DMS79 treated with DMSO at 0.1 percent for 48 hours (cell line): ENCODE data around the gene MRPL54.

Source experiments
- DNase-seq: peaks from one replicate; lab custom pipeline; 2025; lab: John Stamatoyannopoulos, UW

MRPL54 gene

DNA sequence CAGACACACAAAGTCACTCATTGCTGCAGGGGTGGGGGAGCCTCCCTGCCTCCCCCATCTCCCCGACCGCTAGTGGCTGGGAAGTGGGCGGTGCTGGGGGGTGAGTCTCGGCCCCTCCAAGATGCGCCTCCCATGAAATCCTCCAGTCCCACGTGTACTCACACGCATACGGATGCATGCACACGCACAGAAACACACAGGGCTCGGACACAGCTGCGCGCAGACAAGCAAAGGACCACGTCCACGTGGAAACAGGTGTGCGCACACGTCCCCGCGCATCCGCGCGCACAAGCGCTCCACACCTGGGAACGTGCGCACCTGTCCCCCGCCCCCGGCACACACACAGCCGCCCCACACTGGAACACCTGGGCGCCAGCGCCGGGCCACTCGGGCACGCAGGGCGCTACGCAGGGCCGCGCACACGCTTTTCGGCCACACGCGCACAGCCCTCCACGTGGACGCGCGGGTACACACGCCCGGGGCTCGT lies 23.0 kb downstream of the MRPL54 start:
- DNase-seq, result no peak

DNA sequence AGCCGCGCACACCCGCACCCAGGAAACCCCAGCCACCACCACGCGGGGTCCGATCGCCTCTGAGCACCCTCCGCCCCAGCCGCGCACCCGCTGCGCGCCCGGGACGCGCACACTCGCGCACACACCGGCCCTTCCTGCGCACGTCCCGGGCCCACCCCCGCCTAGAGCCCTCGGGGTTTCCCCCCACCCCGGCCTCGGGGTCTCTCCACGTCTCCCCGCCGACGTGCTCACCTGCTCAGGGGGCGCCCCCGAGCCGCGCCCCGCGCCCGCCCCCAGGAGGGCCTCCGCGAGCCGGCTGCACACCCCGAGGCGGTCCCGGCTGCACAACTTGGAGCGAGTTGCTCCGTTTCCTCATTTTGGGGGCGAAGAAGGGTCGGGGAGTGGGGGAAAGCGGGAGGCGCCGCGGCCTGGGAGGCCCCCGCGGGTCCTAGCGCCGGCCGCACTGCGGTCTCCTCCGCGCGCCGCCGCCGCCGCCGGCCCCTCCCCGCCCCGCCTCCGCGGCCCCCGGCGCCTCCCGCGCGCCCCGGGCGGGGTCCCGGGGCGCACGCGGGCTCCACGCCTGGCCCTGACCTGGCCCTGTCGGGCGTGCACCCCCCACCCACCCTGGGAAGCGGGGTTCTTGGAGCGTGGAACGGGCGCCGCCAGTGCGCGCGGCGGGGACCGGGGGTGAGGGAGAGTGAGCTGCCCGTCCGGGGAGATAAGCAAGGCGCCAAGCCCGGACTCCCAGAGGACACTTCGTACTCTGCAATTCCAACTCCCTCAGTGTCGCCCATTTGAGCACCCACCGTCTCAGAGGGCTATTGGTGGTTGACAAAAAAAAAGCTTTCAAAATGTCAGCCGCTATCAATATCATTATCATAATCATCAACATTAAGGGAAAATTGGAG lies 23.7 kb downstream of the MRPL54 start, which contains the start of gene MATK:
Gene MATK (minus strand): TSS at position 444 of the 887 bp plus-strand sequence. CDS start 1,246 bp downstream, outside the sequence.
- no peak for DNase-seq

DNA sequence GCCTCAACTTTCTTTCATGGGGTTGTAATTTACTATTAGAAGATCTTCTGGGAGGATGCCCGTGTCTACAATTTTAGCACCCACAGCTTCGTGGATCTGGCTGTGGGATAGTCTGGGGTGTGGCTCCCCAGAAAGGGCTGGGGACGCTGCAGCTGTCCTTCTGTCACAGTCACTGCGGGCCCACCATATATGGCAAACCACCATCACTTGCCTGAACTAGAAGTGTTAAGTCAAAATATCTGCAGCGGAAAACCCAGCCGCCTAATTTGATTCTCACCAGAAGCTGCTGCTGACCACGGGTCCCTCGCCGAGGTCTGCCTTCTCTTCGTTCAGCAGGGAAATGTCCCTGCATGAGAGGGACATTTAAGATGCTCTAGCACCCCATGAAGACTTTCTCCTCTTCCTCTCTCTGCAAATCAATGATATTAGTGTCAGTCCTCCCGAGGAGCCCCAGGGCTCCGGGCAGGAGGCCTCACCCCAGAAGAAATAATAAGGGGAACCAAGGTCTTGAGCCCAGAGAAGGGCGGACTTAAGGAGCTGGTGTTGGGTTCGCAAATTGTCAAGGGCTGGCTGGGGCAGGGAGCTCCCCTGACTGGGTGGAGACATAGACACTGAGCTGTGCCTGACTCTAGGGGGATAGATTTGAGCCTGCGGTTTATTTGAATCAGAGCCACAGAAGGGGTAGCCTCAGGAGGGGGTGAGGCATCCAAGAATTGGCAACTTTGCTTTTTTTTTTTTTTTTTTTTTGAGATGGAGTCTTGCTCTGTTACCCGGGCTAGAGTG lies 26.7 kb downstream of the MRPL54 start:
- DNase-seq, result no peak

DNA sequence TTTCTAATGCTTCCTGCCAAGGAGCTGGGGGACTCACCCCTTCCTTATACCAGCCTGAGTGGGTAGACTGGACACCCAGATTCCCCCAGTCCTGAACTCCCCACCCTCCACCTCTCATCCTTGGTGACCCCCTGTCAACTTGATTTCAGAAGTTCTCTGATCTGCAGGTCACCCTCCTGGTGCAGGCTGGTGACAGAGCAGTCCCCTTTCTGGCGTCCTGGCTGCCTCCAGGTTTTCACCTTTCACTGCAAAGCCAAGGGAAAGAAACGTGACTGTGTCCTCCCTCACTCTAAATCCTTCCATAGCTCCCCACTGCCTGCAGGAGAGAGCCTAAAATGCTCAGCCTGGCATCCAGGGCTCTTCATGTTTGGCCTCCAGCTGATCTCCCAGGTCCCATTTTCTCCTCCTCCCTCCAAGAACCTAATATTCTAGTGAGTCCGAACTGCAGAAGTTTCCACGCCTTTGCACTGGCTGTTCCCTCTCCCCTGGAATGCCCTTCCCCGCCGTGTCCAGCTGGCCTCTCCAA lies 27.8 kb downstream of the MRPL54 start:
- DNase-seq, result no peak

DNA sequence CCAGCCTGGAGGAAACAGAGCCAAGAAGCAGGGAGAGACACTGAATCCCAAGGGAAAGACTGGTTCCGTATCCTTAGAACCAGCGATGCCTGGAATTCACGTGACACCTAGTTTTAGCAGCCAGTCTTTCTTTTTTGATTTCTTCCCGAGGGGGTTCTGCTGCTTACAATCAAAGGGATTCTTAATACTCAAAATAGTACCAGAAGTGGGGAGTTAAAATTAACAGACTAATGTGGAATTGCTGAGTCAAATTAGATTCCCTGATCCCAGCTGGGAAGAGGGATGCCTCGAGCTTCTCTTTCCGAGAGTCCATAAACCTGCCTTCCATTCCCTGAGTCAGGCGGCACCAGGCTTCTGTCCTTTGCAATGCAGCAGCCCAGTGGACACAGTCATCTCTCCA lies 28.5 kb downstream of the MRPL54 start:
- no peak for DNase-seq

DNA sequence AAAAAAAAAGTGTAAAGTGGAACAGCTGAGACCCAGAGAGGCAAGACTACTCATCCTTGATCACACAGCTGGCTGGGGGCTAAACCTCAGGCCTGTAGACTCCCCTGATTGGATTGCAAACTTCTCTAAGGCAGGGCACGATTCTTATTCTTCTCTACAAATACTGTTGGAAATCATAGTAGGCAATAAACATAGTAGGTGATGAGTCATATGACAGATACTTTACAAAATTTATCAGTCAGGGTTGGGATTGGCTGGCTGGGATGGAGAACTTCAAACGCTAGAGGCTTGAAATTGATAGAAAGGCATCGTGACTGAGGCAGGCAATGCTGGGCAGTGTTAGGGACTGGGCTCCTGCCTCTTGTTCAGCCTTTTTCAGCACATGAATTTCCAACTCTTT lies 29.6 kb downstream of the MRPL54 start:
- DNase-seq, result no peak

DNA sequence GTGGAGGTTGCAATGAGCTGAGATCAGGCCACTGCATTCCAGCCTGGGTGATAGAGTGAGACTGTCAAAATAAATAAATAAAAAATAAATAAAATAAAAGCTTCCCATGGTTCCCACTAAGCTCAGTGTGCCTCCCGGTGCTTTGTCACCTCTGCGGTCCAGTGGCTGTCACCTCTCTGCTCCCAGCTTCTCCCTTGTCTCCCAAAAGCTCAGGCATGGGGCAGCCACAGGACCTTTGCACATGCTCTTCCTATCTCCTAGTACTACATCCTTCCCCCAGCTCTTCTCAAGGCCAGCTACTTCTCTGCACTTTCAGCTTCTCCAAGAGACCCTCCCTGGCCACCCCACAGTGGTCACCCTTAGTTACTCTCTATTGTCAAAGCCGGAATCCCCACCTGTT lies 31.3 kb downstream of the MRPL54 start:
- no peak for DNase-seq

DNA sequence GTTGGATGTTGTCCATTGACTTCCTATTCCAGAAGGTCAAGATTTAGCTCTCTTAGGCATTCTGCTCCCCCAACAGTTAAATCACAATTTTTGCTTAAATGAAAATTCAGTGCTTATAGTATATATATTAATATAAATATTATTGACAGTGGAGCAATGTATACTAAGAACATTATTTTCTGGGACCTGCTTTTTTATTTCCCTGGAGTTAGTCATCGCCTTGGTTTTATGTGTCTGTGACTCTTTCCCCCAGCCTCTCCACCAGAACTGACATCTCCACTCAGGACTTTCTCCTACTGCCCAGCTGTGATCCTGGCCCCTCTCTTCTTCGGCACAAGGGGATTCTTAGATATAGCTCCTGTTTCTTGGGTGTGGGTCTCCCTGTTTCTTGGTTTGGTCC lies 33.9 kb downstream of the MRPL54 start:
- no peak for DNase-seq

DNA sequence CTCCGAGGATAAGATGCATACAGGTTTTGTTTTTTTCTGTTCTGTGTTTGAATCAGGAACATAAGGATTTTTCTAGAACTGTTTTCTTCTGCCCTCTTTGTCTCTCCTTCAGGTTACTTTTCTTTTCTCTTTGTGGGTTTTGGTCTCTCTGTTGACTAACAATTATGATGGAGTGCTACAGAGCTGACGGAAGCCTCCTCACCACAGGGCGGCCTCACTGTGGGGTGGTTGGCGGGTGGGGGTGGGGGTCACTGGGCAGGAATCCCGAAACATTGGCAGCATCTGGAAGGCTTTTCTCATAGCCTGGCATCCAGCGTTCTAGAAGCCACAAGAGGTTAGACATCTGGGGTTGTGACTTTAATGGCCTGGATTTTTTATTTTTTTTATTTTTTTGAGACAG lies 35.7 kb downstream of the MRPL54 start:
- DNase-seq, result no peak

DNA sequence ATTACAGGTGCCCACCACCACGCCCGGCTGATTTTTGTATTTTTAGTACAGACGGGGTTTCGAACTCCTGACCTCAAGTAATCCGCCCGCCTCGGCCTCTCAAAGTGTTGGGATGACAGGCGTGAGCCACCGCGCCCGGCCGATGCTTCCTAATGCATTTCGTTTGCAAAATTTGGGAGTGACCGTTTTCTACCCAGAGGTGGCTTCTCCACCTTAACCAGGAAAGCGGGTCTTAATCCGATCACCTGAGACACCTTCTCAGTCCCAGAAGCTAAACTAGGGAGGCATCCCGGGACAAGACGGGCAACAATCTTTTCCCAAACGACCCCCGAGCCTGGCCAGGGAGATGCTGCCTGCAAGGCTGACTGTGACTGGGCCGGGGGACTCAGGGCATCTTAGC lies 38.5 kb downstream of the MRPL54 start:
- no peak for DNase-seq

DNA sequence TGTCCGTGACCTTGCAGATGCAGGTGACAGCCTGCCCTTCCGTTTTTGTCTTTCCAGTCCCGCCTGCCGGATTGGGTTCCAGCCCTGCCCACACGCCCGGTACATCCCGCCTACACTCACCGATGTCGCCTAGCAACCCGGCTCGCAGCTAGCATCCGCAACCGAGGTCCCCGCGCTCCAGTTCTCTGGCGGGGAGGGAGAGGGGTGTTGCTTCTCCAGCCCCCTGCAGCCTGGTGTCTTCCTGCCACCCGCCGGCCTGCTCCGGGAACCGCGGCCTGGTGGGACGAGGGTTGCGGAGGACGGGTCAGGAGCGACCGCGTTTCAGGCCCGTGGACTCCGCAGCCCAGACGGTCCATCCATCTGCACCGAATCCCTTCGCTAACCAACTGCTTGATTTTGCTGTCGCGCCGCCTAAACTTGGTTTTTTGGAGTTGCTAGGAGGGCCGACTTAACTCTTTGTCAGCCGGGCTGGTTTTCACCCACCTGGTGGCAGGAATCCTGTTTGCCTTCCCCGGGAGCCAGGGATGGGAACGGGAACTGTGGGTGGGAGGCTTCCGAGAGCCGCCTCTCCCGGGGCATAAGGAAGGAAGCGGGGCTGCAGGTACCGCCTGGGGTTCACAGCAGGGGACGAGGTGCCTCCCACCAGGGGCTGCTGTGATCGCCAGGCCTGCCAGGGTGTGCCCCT lies 39.1 kb downstream of the MRPL54 start:
- DNase-seq, result peak; percentile 73

DNA sequence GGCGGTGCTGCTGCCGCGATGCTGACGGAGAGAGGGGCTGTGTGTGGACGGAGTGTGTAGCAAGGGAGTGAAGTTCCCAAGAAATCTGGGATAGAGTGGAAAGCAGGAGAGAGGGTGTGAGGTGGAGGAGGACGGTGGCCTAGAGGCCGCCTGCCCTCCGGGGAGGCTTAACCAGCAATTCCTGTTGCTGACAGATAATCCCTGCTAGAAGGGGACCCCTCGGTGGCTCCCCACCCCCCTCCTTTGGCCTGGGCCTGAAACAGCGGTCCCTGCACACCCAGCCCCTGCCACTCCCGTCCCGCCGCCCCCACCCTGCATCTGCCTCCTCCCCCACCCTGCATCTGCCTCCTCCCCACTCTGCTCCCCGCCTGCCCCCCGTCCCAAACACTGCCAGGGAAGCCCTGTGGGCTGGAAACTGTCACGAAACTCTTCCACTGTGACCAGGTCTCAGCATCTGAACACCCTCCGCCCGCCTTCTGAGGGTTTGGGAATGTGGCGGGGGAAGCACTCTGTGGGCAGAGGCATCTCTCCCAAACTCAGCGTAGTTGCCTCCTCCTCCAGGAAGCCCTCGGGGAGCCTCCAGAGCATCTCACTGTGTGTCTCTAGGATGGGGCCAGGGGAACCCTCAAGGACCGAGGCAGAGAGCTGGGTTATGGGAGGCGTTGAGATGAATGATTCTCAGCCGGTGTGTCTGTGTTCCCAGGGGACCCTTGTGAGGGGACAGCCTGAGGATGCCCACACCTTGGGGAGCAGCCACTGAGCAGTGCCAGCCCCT lies 40.8 kb downstream of the MRPL54 start:
- DNase-seq, result no peak

DNA sequence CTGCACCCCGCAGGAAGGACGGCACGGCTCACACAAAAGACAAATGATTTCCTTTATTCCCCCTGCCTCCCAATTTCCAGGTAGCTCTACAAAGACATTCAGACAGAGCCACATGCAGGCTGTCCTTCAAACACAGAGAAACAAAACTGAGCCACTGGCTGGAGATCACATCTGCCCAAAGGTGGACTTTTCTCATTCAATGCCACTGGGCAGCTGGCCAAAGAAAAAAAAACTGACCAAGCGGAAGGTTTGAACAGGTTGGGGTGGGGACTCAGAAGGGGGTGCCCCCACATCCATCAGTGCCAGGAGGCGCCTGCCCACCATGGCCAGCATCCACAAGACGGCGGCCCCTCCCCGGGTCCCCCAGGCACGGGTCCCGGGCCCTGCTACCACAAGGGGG lies 41.5 kb downstream of the MRPL54 start:
- no peak for DNase-seq

DNA sequence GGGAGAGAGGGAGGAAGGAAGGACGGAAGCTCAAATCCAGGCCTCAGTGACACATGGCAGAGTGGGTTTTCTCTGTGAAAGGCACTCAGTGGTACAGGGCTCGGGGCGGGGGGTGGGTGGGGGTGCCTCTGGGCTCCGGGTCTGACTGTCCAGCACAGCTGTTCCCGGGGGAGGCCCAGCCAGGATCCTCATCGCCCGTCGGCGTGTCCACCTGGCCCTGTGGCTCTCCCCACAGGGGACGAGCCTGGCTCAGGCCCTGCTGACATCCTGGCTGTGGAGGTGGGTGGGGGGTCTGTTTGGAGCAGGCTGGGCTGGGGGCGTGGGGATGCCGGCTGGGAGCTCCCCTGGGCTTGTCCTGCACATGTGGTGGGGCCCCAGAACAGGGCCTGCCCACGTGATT lies 41.9 kb downstream of the MRPL54 start:
- no peak for DNase-seq

DNA sequence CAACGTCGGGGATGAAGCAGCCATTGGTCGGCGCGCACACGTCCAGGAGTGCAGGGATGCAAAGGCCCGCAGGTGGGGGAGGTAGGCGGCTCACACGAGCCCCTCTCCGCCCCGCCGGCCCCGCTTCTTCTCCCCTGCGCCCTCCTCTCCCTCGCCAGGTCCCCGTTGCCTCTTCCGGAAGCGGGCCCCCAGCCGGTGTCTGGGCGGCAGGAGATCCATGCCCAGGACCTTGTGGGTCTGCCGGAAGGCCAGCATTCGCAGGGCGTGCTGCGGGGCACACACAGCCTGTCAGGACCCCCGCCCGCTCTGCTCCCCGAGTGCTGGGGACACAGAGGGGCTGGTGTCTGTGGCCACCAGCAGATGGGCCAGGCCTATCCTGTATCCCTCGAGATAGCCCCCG lies 43.4 kb downstream of the MRPL54 start:
- DNase-seq, result no peak

DNA sequence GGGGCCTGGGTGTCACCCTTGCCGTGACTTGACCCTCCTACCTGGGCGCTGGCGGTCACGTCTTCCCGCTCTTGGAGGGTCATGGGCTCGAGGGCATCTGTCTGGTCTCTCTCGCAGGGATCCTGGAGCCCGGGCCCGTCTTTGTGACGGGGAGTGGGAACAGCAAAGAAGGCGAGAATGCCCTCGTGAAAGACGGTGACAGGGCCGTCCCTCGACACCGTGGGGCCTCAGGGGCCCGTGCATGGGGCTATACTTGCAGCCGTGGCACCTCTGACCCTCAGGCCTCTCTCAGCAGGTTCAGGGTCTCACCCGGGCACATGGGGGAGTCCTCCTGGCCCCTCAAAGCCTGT lies 44.6 kb downstream of the MRPL54 start:
- no peak for DNase-seq

DNA sequence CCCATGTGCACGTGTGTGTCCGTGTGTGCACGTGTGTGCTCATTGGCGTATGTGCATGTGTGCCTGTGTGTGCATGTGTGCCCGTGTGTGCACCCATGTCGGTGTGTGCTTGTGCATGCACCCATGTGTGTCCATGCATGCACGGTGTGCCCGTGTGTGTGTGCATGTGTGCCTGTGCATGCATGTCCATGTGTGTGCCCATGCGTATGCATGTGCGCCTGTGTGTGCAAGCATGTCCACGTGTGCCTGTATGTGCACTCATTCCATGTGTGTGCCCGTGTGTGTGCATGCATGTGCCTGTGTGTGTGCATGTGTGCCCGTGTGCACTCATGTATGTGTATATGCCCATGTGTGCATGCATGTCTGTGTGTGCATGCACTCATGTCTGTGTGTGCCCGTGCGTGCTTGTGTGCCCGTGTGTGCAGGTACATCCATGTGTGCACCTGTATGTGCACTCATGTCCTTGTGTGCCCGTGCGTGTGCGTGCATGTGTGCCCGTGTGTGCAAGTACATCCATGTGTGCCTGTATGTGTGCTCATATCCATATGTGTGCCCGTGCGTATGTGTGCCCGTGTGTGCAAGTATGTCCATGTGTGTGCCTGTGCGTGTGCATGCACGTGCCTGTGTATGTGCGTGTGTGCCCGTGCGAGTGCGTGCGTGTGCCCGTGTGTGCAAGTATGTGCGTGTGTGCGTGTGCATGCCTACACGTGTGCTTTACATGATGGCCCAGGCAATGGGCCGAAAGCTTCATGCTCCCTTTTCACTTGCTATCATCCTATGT lies 45.3 kb downstream of the MRPL54 start:
- no peak for DNase-seq

DNA sequence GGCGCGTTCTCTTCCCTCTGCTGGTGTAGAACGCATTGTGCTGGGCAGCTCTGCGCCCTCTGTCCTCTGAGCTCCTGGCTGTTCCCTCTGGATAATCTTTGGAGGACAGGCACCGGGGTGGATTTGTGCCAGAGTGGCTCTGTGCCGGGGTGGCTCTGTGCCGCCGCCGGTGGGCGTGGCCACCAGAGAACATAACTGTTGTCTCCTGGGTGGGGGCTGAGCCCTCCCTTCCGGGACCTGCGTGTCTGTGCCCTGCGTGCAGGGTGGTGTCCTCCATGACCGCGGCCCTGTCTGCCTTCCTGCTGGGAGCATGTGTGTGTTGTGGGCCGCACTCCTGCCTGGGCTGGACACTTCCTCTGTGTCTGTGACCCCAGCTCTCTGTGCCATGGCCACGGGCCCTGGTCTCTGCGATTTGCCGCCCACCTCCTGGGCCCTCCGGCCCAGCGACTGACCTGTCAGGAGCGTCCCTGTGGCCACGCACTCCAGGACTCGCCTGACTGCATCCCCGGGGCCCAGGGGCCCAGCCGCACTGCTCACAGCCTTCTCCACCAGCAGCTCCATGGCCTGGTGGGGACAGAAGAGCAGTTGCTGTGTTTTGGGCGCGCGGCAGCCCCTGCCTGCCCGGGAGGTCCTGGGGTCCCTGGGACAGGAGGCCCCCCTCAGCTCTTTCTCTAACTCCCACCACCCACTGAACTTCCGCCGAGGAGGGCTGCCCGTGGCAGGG lies 46.1 kb downstream of the MRPL54 start:
- DNase-seq, result no peak

DNA sequence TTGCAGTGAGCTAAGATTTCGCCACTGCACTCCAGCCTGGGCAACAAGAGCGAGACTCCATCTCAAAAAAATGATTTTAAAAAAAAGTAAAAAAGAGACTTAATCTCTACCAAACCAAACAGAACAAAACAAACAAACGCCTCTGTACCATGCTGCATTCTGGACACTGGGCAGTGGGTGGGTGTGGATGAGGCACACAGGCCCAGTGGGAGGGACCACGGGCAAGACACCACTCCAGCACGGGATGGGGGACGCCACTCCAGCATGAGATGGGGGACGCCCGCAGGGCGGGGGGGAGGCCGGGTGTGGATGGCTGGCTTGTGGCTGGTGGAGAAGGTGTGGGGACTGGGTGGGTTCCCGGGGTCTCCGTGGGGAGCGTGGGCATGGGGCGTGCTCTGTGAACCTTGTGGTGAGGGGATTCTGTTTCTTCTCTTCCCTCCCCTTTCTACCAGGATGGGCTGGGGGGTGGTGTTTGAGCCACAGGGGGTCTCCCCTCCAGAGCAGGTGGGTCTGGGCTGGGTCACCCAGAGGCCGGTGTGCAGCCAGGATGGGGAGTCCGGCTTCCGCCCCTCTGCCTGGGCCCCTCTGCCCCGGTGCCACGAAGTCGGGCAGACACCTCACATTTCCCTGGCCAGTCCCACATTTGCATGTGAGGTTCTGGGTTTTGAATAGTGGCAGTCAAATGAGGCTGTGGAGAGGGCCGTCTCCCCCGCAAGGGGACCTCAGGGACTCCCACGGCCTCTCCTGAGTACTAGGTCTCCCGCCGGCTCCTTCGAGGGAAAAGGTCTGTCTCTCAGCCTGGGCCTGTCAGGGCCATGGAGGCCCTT lies 47.6 kb downstream of the MRPL54 start:
- no peak for DNase-seq
